SK-N-SH (cell line): Measurements from ENCODE around the gene AKT1.

ENCODE experiments used
- CTCF ChIP-seq: fragments of 200-600 bp; sonication (generic); IDR thresholded peaks from 2 replicates; pipeline ENCODE4 v1.6.1; 2017; ENCODE audit warnings: antibody characterized with exemption, mild to moderate bottlenecking, moderate library complexity
- EZH2phosphoT487 ChIP-seq: fragments of 200-600 bp; sonication (generic); IDR thresholded peaks from 2 replicates; pipeline ENCODE4 v1.6.1; 2017; ENCODE audit warnings: low read depth, mixed run types, mild to moderate bottlenecking, antibody characterized with exemption, moderate library complexity, borderline replicate concordance
- GABPA ChIP-seq: IDR thresholded peaks from 2 replicates; pipeline ENCODE4 v1.4.0; 2012; ENCODE audit warnings: low read depth, mild to moderate bottlenecking
- GATA2 ChIP-seq: sonication (generic); formaldehyde crosslinking; IDR thresholded peaks from 2 replicates; pipeline ENCODE4 v1.5.0; 2020; ENCODE audit warnings: mild to moderate bottlenecking, missing genetic modification reagents
- POLR2AphosphoS5 ChIP-seq: IDR thresholded peaks from 2 replicates; pipeline ENCODE4 v1.6.1; 2012; ENCODE audit warnings: low read depth, low read length
- REST ChIP-seq: IDR thresholded peaks from 2 replicates; pipeline ENCODE4 v1.6.1; 2012; ENCODE audit warnings: mild to moderate bottlenecking, low read depth, low read length, moderate library complexity
- SIN3A ChIP-seq: IDR thresholded peaks from 2 replicates; pipeline ENCODE4 v1.6.1; 2012; ENCODE audit warnings: low read depth, mild to moderate bottlenecking, low read length, moderate library complexity, borderline replicate concordance
- YY1 ChIP-seq: IDR thresholded peaks from 2 replicates; pipeline ENCODE4 v1.4.0; 2012; ENCODE audit warnings: low read depth, mild to moderate bottlenecking

GRCh38 chr14:104786091-104786586 is 9.4 kb downstream of the AKT1 start:
- TF ChIP-seq EZH2phosphoT487: no peak
- TF ChIP-seq GATA2: no peak
- no peak for TF ChIP-seq CTCF
- no peak for TF ChIP-seq SIN3A
- TF ChIP-seq GABPA: no peak
- no peak for TF ChIP-seq POLR2AphosphoS5
- no peak for TF ChIP-seq YY1
- no peak for TF ChIP-seq REST
